Measurements from ENCODE around the gene SHLD2.
"Not testable (repeated sequence)": the region's sequence is repeated elsewhere in the genome, so short reads cannot be mapped to it uniquely, and the experiment has no call there.

GRCh38 chr10:87123351-87123750 lies 28.3 kb downstream of the SHLD2 start:
- not testable (repeated sequence) for TF ChIP-seq CTBP1 (IDR thresholded peaks at IDR 0.05; ENCODE audit: borderline replicate concordance); FOXA1 (IDR thresholded peaks at IDR 0.05); LEF1 (IDR thresholded peaks at IDR 0.05; ENCODE audit: borderline replicate concordance); TARDBP (IDR thresholded peaks at IDR 0.05); BHLHE40 (IDR thresholded peaks at IDR 0.05; ENCODE audit: borderline replicate concordance); FOXM1 (IDR thresholded peaks at IDR 0.05; ENCODE audit: borderline replicate concordance); SP1 (IDR thresholded peaks at IDR 0.05); FOXK2 (IDR thresholded peaks at IDR 0.05); PKNOX1 (IDR thresholded peaks at IDR 0.05); SUZ12 (IDR thresholded peaks at IDR 0.05)

Data from HEK293T (cell line).